Measurements from ENCODE around the gene GPRC5B. TPM values are rescaled to one million over a fixed set of nuclear protein-coding genes. Genes with fewer than 3 reads are reported as not detected.

GPRC5B gene
- total RNA-seq, 4 donors from 2014 or later = 16.5 to 53.0 (median 22.3) TPM

DNA sequence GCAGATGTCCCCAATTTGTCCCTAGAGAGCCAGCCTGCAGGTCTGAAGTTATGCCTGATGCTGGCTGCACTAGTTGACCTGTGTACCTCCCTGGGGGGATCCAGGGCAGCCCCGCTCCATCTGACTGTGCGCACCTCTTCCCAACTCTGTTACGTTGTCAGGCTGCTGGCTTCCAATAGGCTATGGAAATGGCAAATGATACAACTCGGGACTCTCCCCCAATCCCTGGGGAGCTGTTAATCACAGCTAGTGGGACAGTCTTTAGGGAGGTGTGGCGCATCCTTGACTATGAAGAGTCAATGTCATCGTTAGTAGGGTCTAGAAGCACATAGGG, 30.1 kb downstream of the GPRC5B start:
- H3K9me3 ChIP-seq = no peaks in the 10 kb centered on the region
- intact Hi-C loops (cut with DNase I; ENCODE audit: low total_unique reads) = no loop called here
- H3K27me3 ChIP-seq = no peaks in the 10 kb centered on the region
- H3K4me3 ChIP-seq = no peak overlapping the region
- no peak for DNase-seq
- TF ChIP-seq CTCF (IDR thresholded peaks at IDR 0.05) (no peak), POLR2A (IDR thresholded peaks at IDR 0.05) (no peak)
- no peaks in the 10 kb centered on the region for H3K36me3 ChIP-seq
- no peak overlapping the region for H3K27ac ChIP-seq
- H3K4me1 ChIP-seq = no peaks in the 10 kb centered on the region

DNA sequence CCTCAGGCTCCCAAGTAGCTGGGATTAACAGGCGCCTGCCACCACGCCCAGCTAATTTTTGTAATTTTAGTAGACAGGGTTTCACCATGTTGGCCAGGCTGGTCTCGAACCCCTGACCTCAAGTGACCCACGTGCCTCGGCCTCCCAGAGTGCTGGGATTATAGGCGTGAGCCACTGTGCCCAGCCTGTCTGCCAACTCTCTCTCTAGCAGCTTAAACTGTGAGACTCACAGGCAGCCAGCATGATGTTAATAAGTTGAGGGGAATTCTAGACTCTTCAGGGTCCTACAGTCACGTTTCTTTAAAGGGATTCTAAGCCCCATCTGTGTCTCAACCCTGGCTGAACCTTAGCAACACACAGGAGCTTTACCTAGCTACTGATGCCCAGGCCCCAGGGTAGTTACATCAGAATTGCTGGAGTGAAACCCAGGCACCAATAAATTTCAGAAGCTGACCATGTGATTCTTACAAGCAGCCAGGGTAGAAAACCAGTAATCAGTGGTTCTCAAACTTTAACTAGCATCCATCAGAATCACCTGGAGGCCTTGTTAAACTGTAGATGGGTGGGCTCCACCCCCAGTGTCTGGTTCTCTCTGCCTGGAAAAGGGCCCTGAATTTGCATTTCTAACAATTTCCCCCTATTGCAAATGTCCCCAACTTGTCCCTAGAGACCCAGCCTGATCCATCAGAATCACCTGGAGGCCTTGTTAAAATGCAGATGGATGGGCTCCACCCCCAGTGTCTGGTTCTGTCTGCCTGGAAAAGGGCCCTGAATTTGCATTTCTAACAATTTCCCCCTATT, 30.7 kb downstream of the GPRC5B start:
- no peak for TF ChIP-seq CTCF (IDR thresholded peaks at IDR 0.05)
- TF ChIP-seq POLR2A (IDR thresholded peaks at IDR 0.05) = no peak
- H3K27ac ChIP-seq = no peak overlapping the region
- intact Hi-C loops (cut with DNase I; ENCODE audit: low total_unique reads) = no loop called here
- no peak for DNase-seq
- no peaks in the 10 kb centered on the region for H3K36me3 ChIP-seq
- no peaks in the 10 kb centered on the region for H3K4me1 ChIP-seq
- H3K27me3 ChIP-seq = no peaks in the 10 kb centered on the region
- no peaks in the 10 kb centered on the region for H3K9me3 ChIP-seq
- H3K4me3 ChIP-seq = no peak overlapping the region

- Histone ChIP-seq H3K27ac (no peak overlapping the region), H3K27me3 (no peaks in the 10 kb centered on the region), H3K36me3 (no peaks in the 10 kb centered on the region), H3K9me3 (no peaks in the 10 kb centered on the region), H3K4me1 (no peaks in the 10 kb centered on the region), H3K4me3 (no peak overlapping the region)
- TF ChIP-seq CTCF (IDR thresholded peaks at IDR 0.05) = no peak
- TF ChIP-seq POLR2A (IDR thresholded peaks at IDR 0.05) = no peak
- intact Hi-C loops (cut with DNase I; ENCODE audit: low total_unique reads) = no loop called here
- DNase-seq = no peak
Measured at GRCh38 chr16:19853132-19853741, 31.4 kb downstream of the GPRC5B start.

- TF ChIP-seq CTCF (IDR thresholded peaks at IDR 0.05) (no peak), POLR2A (IDR thresholded peaks at IDR 0.05) (no peak)
- intact Hi-C loops (cut with DNase I; ENCODE audit: low total_unique reads) = no loop called here
- Histone ChIP-seq H3K9me3 (no peaks in the 10 kb centered on the region), H3K27me3 (no peaks in the 10 kb centered on the region), H3K4me3 (no peak overlapping the region), H3K36me3 (no peaks in the 10 kb centered on the region), H3K27ac (no peak overlapping the region), H3K4me1 (no peaks in the 10 kb centered on the region)
- DNase-seq = no peak
Measured at GRCh38 chr16:19851476-19851875, 33.2 kb downstream of the GPRC5B start.

- intact Hi-C loops (cut with DNase I; ENCODE audit: low total_unique reads) = no loop called here
- no peaks in the 10 kb centered on the region for H3K9me3 ChIP-seq
- H3K4me1 ChIP-seq = no peaks in the 10 kb centered on the region
- H3K4me3 ChIP-seq = no peak overlapping the region
- TF ChIP-seq POLR2A (IDR thresholded peaks at IDR 0.05) = no peak
- no peak for TF ChIP-seq CTCF (IDR thresholded peaks at IDR 0.05)
- DNase-seq = no peak
- H3K27ac ChIP-seq = no peak overlapping the region
- H3K36me3 ChIP-seq = no peaks in the 10 kb centered on the region
- no peaks in the 10 kb centered on the region for H3K27me3 ChIP-seq
Measured at GRCh38 chr16:19850131-19850817, 34.4 kb downstream of the GPRC5B start.

All from uterus (tissue), 4 donors.